Effector CD4-positive, alpha-beta T cell (primary cell): Measurements from ENCODE around the gene NTN5.
"Not testable (repeated sequence)": the region's sequence is repeated elsewhere in the genome, so short reads cannot be mapped to it uniquely, and the experiment has no call there.

Experiments
- DNase-seq: peaks from one replicate; pipeline ENCODE4 v3.0.0-alpha.2; 2020

The NTN5 gene

GRCh38 chr19:48696353-48697010 is 23.7 kb upstream of the NTN5 start:
- DNase-seq, result no peak

GRCh38 chr19:48695743-48696352 is 23.0 kb upstream of the NTN5 start, which contains the start of gene FUT2:
Gene FUT2, plus strand, starts transcription at chr19:48695971. Its CDS starts 6,986 bp downstream, at chr19:48702957.
- DNase-seq, result no peak

- DNase-seq, result not testable (repeated sequence)
Observed at GRCh38 chr19:48693629-48694028, 20.8 kb upstream of the NTN5 start.

GRCh38 chr19:48689449-48689848 is 16.6 kb upstream of the NTN5 start:
- no peak for DNase-seq

- no peak for DNase-seq
Observed at GRCh38 chr19:48687776-48688175, 15.0 kb upstream of the NTN5 start.

GRCh38 chr19:48686637-48687036 is 13.8 kb upstream of the NTN5 start:
- DNase-seq, result not testable (repeated sequence)

- no peak for DNase-seq
Observed at GRCh38 chr19:48686088-48686487, 13.3 kb upstream of the NTN5 start.

- no peak for DNase-seq
Observed at GRCh38 chr19:48685583-48685982, 12.8 kb upstream of the NTN5 start.

- DNase-seq, result no peak
Observed at GRCh38 chr19:48683349-48683748, 10.5 kb upstream of the NTN5 start.

GRCh38 chr19:48681127-48681470 is 8.3 kb upstream of the NTN5 start:
- DNase-seq, result no peak

- DNase-seq, result no peak
Observed at GRCh38 chr19:48680436-48681126, 7.8 kb upstream of the NTN5 start.

- not testable (repeated sequence) for DNase-seq
Observed at GRCh38 chr19:48680006-48680405, 7.2 kb upstream of the NTN5 start.

- no peak for DNase-seq
Observed at GRCh38 chr19:48678201-48678600, 5.4 kb upstream of the NTN5 start.

GRCh38 chr19:48676887-48677286 is 4.1 kb upstream of the NTN5 start:
- no peak for DNase-seq

GRCh38 chr19:48676487-48676886 is 3.7 kb upstream of the NTN5 start:
- no peak for DNase-seq

GRCh38 chr19:48674921-48675824 is 2.4 kb upstream of the NTN5 start:
- DNase-seq, result peak; percentile 70

GRCh38 chr19:48674216-48674809 is 1.5 kb upstream of the NTN5 start:
- DNase-seq, result no peak

GRCh38 chr19:48673436-48674100 is 751 bp upstream of the NTN5 start:
- DNase-seq, result no peak

GRCh38 chr19:48671446-48671995 is 1.3 kb downstream of the NTN5 start:
- no peak for DNase-seq

- no peak for DNase-seq
Observed at GRCh38 chr19:48670699-48671445, 1.9 kb downstream of the NTN5 start.
